ENCODE data around the gene PCSK9. TPM values are rescaled to one million over a fixed set of nuclear protein-coding genes. Genes with fewer than 3 reads are reported as not detected.

The PCSK9 gene
- total RNA-seq, 1 donor from 2014 or later, result 6.8 TPM

GRCh38 chr1:55049914-55050278 is 10.5 kb downstream of the PCSK9 start:
- Mint-ChIP-seq H3K27me3 (ENCODE audit: unreplicated experiment) (peaks cover 13% of the 10 kb centered on the region), H3K4me3 (ENCODE audit: unreplicated experiment) (no peak overlapping the region), H3K36me3 (ENCODE audit: low read depth, unreplicated experiment) (no peaks in the 10 kb centered on the region), H3K27ac (ENCODE audit: unreplicated experiment) (no peak overlapping the region), H3K4me1 (ENCODE audit: unreplicated experiment) (peaks cover 12% of the 10 kb centered on the region), H3K9me3 (ENCODE audit: unreplicated experiment) (no peaks in the 10 kb centered on the region)
- DNase-seq (ENCODE audit: low spot score), result no peak
- no peak for TF ChIP-seq CTCF (IDR thresholded peaks at IDR 0.05; ENCODE audit: unreplicated experiment)

- Mint-ChIP-seq H3K27ac (ENCODE audit: unreplicated experiment) (no peak overlapping the region), H3K36me3 (ENCODE audit: low read depth, unreplicated experiment) (no peaks in the 10 kb centered on the region), H3K27me3 (ENCODE audit: unreplicated experiment) (peaks cover 12% of the 10 kb centered on the region)
Measured at GRCh38 chr1:55050283-55050682, 10.9 kb downstream of the PCSK9 start.

GRCh38 chr1:55051169-55051568 is 11.8 kb downstream of the PCSK9 start:
- peaks cover 12% of the 10 kb centered on the region for H3K4me1 Mint-ChIP-seq (ENCODE audit: unreplicated experiment)
- no peaks in the 10 kb centered on the region for H3K36me3 Mint-ChIP-seq (ENCODE audit: low read depth, unreplicated experiment)
- no peak overlapping the region for H3K4me3 Mint-ChIP-seq (ENCODE audit: unreplicated experiment)
- H3K9me3 Mint-ChIP-seq (ENCODE audit: unreplicated experiment), result no peaks in the 10 kb centered on the region
- no peak for TF ChIP-seq CTCF (IDR thresholded peaks at IDR 0.05; ENCODE audit: unreplicated experiment)
- DNase-seq (ENCODE audit: low spot score), result no peak
- H3K27me3 Mint-ChIP-seq (ENCODE audit: unreplicated experiment), result peaks cover 11% of the 10 kb centered on the region
- peak overlapping the region; percentile 53 for H3K27ac Mint-ChIP-seq (ENCODE audit: unreplicated experiment)

More at GRCh38 chr1:55050283-55050682, 10.9 kb downstream of the PCSK9 start:
- Mint-ChIP-seq H3K4me1 (ENCODE audit: unreplicated experiment) (peaks cover 12% of the 10 kb centered on the region), H3K9me3 (ENCODE audit: unreplicated experiment) (no peaks in the 10 kb centered on the region), H3K4me3 (ENCODE audit: unreplicated experiment) (no peak overlapping the region)
- DNase-seq (ENCODE audit: low spot score), result no peak
- no peak for TF ChIP-seq CTCF (IDR thresholded peaks at IDR 0.05; ENCODE audit: unreplicated experiment)

- Mint-ChIP-seq H3K27me3 (ENCODE audit: unreplicated experiment) (peaks cover 11% of the 10 kb centered on the region), H3K4me1 (ENCODE audit: unreplicated experiment) (peaks cover 12% of the 10 kb centered on the region), H3K4me3 (ENCODE audit: unreplicated experiment) (no peak overlapping the region), H3K9me3 (ENCODE audit: unreplicated experiment) (no peaks in the 10 kb centered on the region), H3K36me3 (ENCODE audit: low read depth, unreplicated experiment) (no peaks in the 10 kb centered on the region), H3K27ac (ENCODE audit: unreplicated experiment) (no peak overlapping the region)
- DNase-seq (ENCODE audit: low spot score), result no peak
- TF ChIP-seq CTCF (IDR thresholded peaks at IDR 0.05; ENCODE audit: unreplicated experiment), result no peak
Measured at GRCh38 chr1:55051621-55052020, 12.3 kb downstream of the PCSK9 start.

GRCh38 chr1:55052221-55053142 is 13.1 kb downstream of the PCSK9 start:
- peak overlapping the region; percentile 53 for H3K27ac Mint-ChIP-seq (ENCODE audit: unreplicated experiment)
- H3K9me3 Mint-ChIP-seq (ENCODE audit: unreplicated experiment), result no peaks in the 10 kb centered on the region
- DNase-seq (ENCODE audit: low spot score), result no peak
- H3K27me3 Mint-ChIP-seq (ENCODE audit: unreplicated experiment), result peaks cover 11% of the 10 kb centered on the region
- no peak overlapping the region for H3K4me3 Mint-ChIP-seq (ENCODE audit: unreplicated experiment)
- peaks cover 2% of the 10 kb centered on the region for H3K36me3 Mint-ChIP-seq (ENCODE audit: low read depth, unreplicated experiment)
- no peak for TF ChIP-seq CTCF (IDR thresholded peaks at IDR 0.05; ENCODE audit: unreplicated experiment)
- peaks cover 12% of the 10 kb centered on the region for H3K4me1 Mint-ChIP-seq (ENCODE audit: unreplicated experiment)
